ENCODE data around the gene KLHDC9.

KLHDC9 gene

GRCh38 chr1:161069731-161070270 is 28.4 kb upstream of the KLHDC9 start, which contains the start of gene ARHGAP30:
Gene ARHGAP30, minus strand, starts transcription at chr1:161069891. Its CDS starts 267 bp downstream, at chr1:161069624.
- peaks cover 62% of the 10 kb centered on the region for H3K4me1 Mint-ChIP-seq

DNA sequence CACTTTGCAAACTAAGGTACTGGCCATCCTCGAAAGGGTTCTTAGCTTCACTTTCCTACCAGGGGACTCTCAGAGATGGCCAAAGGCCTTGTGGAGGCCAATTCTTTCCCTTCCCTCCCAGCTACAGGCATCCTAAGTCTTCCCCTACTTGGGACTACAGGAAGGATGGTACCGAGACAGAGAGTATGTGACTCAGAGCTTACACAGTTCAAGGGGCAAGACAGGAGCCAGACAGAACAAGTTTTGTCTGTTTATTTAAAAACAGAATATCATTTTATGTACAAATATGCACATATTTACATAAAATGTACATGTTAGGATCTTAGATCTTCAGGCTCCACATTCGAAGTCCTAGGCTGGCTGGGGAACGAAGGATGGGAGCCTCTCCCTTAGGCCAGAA is 27.4 kb upstream of the KLHDC9 start:
- no peak for DNase-seq
- peak overlapping the region; percentile 97 for H3K27ac Mint-ChIP-seq
- no peak for ATAC-seq
- H3K9me3 Mint-ChIP-seq = no peaks in the 10 kb centered on the region
- no peak overlapping the region for H3K4me3 Mint-ChIP-seq
- H3K27me3 Mint-ChIP-seq = no peaks in the 10 kb centered on the region
- H3K36me3 Mint-ChIP-seq (ENCODE audit: low read depth) = peaks cover 20% of the 10 kb centered on the region
- peaks cover 54% of the 10 kb centered on the region for H3K4me1 Mint-ChIP-seq

More at GRCh38 chr1:161069731-161070270, 28.4 kb upstream of the KLHDC9 start, which contains the start of gene ARHGAP30:
- H3K36me3 Mint-ChIP-seq (ENCODE audit: low read depth) = peaks cover 20% of the 10 kb centered on the region
- H3K27ac Mint-ChIP-seq = peak within 1 kb of the TSS; percentile 97
- no peaks in the 10 kb centered on the region for H3K27me3 Mint-ChIP-seq
- peak; percentile 85 for DNase-seq
- H3K9me3 Mint-ChIP-seq = no peaks in the 10 kb centered on the region
- ATAC-seq = peak; percentile 83
- peak within 1 kb of the TSS; percentile 99 for H3K4me3 Mint-ChIP-seq

GRCh38 chr1:161071886-161072371 is 26.2 kb upstream of the KLHDC9 start:
- Mint-ChIP-seq H3K27ac (peak overlapping the region; percentile 61), H3K36me3 (ENCODE audit: low read depth) (peaks cover 14% of the 10 kb centered on the region), H3K4me3 (no peak overlapping the region), H3K9me3 (no peaks in the 10 kb centered on the region), H3K4me1 (peaks cover 43% of the 10 kb centered on the region), H3K27me3 (no peaks in the 10 kb centered on the region)
- ATAC-seq (no peak), DNase-seq (peak; percentile 62)

- Mint-ChIP-seq H3K27me3 (no peaks in the 10 kb centered on the region), H3K9me3 (no peaks in the 10 kb centered on the region), H3K36me3 (ENCODE audit: low read depth) (peaks cover 6% of the 10 kb centered on the region), H3K27ac (peak overlapping the region; percentile 39), H3K4me3 (no peak overlapping the region), H3K4me1 (peaks cover 34% of the 10 kb centered on the region)
- no peak for DNase-seq
- no peak for ATAC-seq
Observed at GRCh38 chr1:161072751-161073449, 25.3 kb upstream of the KLHDC9 start.

DNA sequence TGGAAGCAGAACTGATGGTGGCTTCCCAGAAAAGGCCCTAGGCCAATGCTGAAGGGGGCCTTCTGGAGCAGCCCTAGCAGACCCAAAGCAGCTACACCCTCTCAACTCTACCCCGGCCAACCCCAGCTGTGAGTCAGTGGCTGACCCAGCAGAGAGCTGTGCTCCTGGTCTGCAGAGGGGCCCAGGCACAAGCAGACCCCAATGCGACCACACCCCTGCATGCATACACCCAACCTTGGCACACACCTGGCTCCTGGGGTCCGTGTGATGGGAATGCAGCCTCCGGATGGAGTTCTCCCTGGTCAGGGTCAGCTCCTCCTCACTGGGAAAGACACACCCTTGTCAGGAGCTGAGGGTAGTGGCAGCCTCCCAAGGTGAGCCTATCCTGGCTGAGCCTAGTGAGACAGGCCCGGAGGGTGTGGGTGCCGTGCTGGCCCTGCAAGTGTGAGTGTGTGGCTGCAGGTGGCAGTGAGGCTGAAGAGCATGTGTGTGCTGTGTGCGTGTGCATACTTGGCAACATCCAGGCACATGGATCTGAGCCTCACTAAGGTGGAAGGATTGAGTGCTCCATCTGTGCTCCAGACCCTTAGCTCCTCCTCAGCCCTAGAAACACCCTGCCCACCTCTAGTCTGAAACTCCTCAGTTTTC is 24.6 kb upstream of the KLHDC9 start:
- no peaks in the 10 kb centered on the region for H3K27me3 Mint-ChIP-seq
- no peak overlapping the region for H3K4me3 Mint-ChIP-seq
- H3K4me1 Mint-ChIP-seq = peaks cover 27% of the 10 kb centered on the region
- ATAC-seq (no peak), DNase-seq (no peak)
- H3K36me3 Mint-ChIP-seq (ENCODE audit: low read depth) = peaks cover 6% of the 10 kb centered on the region
- H3K9me3 Mint-ChIP-seq = no peaks in the 10 kb centered on the region
- peak overlapping the region; percentile 39 for H3K27ac Mint-ChIP-seq

GRCh38 chr1:161074676-161075368 is 23.3 kb upstream of the KLHDC9 start:
- ATAC-seq = no peak
- Mint-ChIP-seq H3K4me1 (peaks cover 26% of the 10 kb centered on the region), H3K9me3 (no peaks in the 10 kb centered on the region), H3K27ac (no peak overlapping the region), H3K36me3 (ENCODE audit: low read depth) (no peaks in the 10 kb centered on the region), H3K4me3 (no peak overlapping the region), H3K27me3 (no peaks in the 10 kb centered on the region)
- DNase-seq = no peak

GRCh38 chr1:161076410-161076809 is 21.8 kb upstream of the KLHDC9 start:
- peaks cover 16% of the 10 kb centered on the region for H3K4me1 Mint-ChIP-seq
- H3K36me3 Mint-ChIP-seq (ENCODE audit: low read depth) = no peaks in the 10 kb centered on the region
- no peak overlapping the region for H3K4me3 Mint-ChIP-seq
- no peaks in the 10 kb centered on the region for H3K9me3 Mint-ChIP-seq
- no peak for ATAC-seq
- H3K27me3 Mint-ChIP-seq = no peaks in the 10 kb centered on the region
- no peak overlapping the region for H3K27ac Mint-ChIP-seq
- no peak for DNase-seq

DNA sequence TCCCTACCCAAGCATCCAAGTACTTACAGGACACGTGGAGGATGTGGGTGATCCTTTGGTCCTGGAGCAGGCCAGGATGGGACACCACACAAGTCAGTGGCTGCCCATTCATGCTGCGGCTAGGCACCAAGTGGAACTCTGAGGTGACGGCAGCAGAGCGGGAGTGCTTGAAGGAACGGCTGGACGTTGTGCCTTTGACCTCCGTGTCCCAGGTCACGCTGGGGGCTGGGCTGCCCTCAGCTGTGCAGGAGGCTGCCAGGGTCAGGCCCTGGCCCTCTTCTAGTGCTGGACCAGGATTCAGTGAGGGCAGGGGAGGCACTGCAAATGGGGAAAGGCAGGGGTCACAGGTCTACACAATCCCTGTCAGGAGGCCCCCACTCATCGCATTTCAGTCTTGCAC is 20.7 kb upstream of the KLHDC9 start:
- no peak overlapping the region for H3K4me3 Mint-ChIP-seq
- H3K27ac Mint-ChIP-seq = no peak overlapping the region
- no peak for ATAC-seq
- peaks cover 7% of the 10 kb centered on the region for H3K4me1 Mint-ChIP-seq
- H3K27me3 Mint-ChIP-seq = no peaks in the 10 kb centered on the region
- no peak for DNase-seq
- no peaks in the 10 kb centered on the region for H3K36me3 Mint-ChIP-seq (ENCODE audit: low read depth)
- no peaks in the 10 kb centered on the region for H3K9me3 Mint-ChIP-seq

DNA sequence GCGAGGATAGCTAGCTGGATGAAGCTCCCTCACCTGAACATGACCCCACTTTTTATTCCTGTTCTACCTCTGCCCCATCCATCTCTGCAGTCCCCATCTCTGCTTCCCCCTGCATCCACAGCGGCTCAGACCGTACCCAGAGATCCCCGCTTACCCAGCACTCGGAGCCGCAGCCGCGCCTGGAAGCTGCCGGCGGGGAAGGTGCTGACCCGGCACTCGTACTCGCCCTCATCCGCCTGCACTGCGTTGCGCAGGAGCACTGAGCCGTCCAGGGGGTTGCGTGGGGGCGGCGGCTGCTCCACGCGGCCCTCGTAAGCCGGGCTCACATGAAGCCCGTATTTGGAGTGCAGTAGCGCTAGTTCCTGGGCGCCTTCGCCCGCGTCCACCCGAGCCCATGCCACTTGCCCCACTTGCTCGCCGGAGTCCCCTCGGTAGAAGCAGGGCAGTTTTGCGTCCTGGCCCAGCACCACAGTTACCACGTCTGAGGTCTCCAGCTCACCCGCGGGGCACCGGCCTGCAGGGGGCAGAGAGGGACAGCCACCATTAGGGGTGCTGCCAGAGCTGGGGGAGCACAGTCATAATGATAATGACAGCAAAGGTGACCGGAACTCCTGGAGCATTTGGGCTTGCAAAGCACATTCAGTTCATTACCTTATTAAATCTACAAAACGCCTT is 18.6 kb upstream of the KLHDC9 start:
- no peak for ATAC-seq

DNA sequence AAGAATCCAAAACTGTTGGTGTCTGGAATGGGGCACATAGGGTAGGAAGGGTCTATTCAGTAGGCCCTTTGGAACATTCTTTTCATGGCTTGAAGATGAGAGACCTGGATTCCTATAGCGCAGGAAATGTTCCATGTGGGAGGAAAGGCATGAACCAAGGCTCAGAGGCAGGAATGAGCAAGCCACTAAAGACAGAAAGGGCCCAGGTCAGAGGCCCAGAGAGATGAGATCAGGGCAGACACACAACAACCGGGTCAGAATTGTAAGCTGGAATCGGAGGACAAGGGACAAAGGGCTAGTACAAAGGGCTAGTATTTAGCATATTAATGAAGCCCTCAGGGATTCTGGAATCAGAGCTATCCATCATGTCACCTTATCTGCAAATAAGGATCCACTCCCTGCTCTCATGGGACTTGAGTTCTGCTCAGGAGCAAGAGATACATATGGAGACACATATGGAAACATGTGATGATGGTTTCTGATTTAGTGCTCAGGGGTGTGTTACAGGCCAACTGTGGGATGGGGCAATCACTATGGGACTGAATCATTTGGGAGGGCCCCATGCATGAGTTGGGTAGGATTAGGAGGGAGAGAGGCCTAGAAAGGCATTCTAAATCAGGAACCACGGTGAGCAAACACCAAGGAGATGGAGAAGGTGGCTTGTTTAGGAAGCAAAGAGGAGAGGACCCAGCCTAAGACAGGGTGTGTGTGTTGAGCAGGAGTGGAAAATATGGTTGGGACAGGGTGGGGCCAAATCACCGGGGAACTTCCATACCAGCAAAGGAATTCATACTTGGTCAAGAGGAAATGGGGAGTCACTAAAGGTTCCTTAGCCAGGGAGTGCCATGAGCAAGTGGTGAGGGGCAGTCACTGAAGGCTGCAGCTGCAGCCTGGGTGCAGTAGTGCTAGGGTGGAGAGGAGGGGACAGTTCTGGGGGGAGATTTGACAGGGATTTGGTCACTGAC is 17.4 kb upstream of the KLHDC9 start:
- Mint-ChIP-seq H3K27ac (no peak overlapping the region), H3K4me1 (peaks cover 6% of the 10 kb centered on the region), H3K4me3 (no peak overlapping the region), H3K9me3 (no peaks in the 10 kb centered on the region), H3K27me3 (no peaks in the 10 kb centered on the region), H3K36me3 (ENCODE audit: low read depth) (no peaks in the 10 kb centered on the region)
- no peak for ATAC-seq
- DNase-seq = no peak

More for the DNA sequence above, 18.6 kb upstream of the KLHDC9 start:
- H3K36me3 Mint-ChIP-seq (ENCODE audit: low read depth) = no peaks in the 10 kb centered on the region
- no peak for DNase-seq
- H3K9me3 Mint-ChIP-seq = no peaks in the 10 kb centered on the region
- H3K4me1 Mint-ChIP-seq = peaks cover 6% of the 10 kb centered on the region
- no peak overlapping the region for H3K27ac Mint-ChIP-seq
- H3K4me3 Mint-ChIP-seq = no peak overlapping the region
- H3K27me3 Mint-ChIP-seq = no peaks in the 10 kb centered on the region

DNA sequence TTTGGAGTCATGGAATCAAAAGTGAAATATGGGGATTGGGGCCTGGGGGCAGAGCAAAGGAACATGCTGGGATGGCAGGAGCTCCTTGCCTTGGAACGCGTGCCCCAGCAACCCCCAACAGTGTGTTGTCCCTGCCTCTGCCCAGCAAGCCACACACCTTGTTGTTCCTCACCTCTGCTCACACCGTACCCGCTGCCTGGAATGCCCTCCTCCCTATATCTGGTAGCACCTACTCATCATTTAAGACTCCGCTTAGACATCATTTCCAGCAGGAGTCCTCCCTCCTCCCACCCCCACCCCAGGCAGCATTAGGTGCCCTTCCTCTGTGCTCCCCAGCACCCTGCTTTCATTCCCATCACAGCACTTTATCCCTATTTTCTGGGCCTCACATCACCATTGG is 16.6 kb upstream of the KLHDC9 start:
- H3K36me3 Mint-ChIP-seq (ENCODE audit: low read depth) = no peaks in the 10 kb centered on the region
- no peaks in the 10 kb centered on the region for H3K9me3 Mint-ChIP-seq
- no peak for DNase-seq
- no peak overlapping the region for H3K4me3 Mint-ChIP-seq
- H3K27me3 Mint-ChIP-seq = no peaks in the 10 kb centered on the region
- no peak for ATAC-seq
- H3K4me1 Mint-ChIP-seq = peaks cover 6% of the 10 kb centered on the region
- no peak overlapping the region for H3K27ac Mint-ChIP-seq

DNA sequence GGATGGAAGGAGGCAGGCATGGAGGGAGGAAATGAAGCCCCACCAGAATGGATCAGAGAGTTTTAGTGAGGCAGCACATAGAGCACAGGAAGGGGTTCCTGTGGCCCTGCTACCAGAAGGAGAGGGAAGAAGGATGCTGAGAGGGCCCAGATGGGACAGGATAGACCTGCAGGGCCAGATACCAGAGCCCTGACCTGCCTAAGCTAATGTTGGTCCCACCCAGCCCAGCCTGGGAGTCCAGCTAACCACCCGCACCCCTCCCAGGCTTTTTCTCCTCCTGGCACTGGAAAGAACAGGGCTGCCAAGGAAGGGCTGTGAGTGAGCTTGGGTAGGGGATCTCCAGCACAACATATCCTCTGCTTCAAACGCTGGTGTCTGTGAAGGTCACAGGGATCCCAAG is 15.7 kb upstream of the KLHDC9 start:
- no peaks in the 10 kb centered on the region for H3K36me3 Mint-ChIP-seq (ENCODE audit: low read depth)
- no peak overlapping the region for H3K4me3 Mint-ChIP-seq
- H3K27ac Mint-ChIP-seq = no peak overlapping the region
- DNase-seq (no peak), ATAC-seq (no peak)
- H3K4me1 Mint-ChIP-seq = peaks cover 6% of the 10 kb centered on the region
- H3K27me3 Mint-ChIP-seq = no peaks in the 10 kb centered on the region
- no peaks in the 10 kb centered on the region for H3K9me3 Mint-ChIP-seq

DNA sequence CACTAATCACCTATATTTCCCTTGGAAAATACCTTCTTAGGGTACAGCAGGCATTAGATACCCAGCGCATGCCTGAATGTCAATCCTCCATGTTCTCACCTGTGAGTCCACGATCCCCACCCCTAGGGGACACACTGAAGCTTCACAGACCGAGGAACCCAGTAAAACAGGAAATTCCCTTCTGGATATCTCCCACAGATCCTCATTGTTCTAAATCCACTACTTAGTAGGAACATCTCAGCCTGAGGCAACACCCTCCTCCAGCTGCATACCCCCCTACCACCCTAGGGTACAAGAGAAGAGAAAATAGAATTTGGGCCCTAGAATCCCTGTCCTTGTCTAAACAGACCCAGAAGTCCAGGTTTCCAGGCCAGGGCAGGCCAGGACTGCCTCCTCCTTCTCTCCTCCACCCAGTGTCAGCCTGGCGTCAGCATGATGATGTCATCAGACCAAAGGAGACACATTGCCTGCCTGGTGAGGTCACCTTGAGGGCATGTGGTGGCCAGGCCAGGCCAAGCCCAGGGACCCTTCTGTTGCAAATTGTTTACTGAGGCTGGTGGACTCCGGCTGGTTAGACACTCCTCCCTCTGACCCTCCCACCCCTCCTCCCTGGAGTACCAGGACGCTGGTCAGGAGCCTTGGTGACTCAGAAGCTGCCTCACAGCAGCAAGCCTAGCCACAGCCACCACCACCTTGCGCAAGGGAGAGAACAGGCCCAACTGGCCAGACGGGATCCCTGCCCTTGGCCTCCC is 15.0 kb upstream of the KLHDC9 start:
- Mint-ChIP-seq H3K9me3 (no peaks in the 10 kb centered on the region), H3K4me3 (no peak overlapping the region), H3K4me1 (peaks cover 6% of the 10 kb centered on the region), H3K36me3 (ENCODE audit: low read depth) (no peaks in the 10 kb centered on the region), H3K27ac (no peak overlapping the region), H3K27me3 (no peaks in the 10 kb centered on the region)
- DNase-seq (no peak), ATAC-seq (peak; percentile 42)

All from activated naive CD8-positive, alpha-beta T cell treated with anti-CD3 and anti-CD28 coated beads, Interleukin-2, amount 50 U/mL, for 24 hours (primary cell).